C4-2B (cell line): Measurements from ENCODE around the gene SMIM35.

ENCODE experiments used
- H3K27ac ChIP-seq: fragments of 450-650 bp; 2 replicates; pipeline ENCODE4 v1.5.1; 2017
- CTCF ChIP-seq: fragments of 450-650 bp; conservative IDR thresholded peaks from 2 replicates; pipeline ENCODE4 v1.5.1; 2017; ENCODE audit warnings: mild to moderate bottlenecking
- ZFX ChIP-seq: fragments of 450-650 bp; IDR thresholded peaks from 2 replicates; pipeline ENCODE4 v1.6.1; 2017

The SMIM35 gene

GRCh38 chr11:118054712-118055640 lies 31.8 kb downstream of the SMIM35 start:
- TF ChIP-seq ZFX (no peak), CTCF (no peak)
- H3K27ac ChIP-seq: no peak overlapping the region

GRCh38 chr11:118052581-118053206 lies 34.1 kb downstream of the SMIM35 start:
- no peak for TF ChIP-seq CTCF
- no peak for TF ChIP-seq ZFX
- no peak overlapping the region for H3K27ac ChIP-seq

- no peak for TF ChIP-seq ZFX
- no peak for TF ChIP-seq CTCF
- no peak overlapping the region for H3K27ac ChIP-seq
These were observed 34.9 kb downstream of the SMIM35 start for GRCh38 chr11:118051611-118052461.

GRCh38 chr11:118051136-118051610 lies 35.6 kb downstream of the SMIM35 start:
- TF ChIP-seq ZFX (no peak), CTCF (no peak)
- H3K27ac ChIP-seq: no peak overlapping the region

- H3K27ac ChIP-seq: no peak overlapping the region
- TF ChIP-seq ZFX: no peak
- no peak for TF ChIP-seq CTCF
These were observed 36.4 kb downstream of the SMIM35 start for GRCh38 chr11:118050208-118050891.

- no peak overlapping the region for H3K27ac ChIP-seq
- TF ChIP-seq ZFX (no peak), CTCF (no peak)
These were observed 37.0 kb downstream of the SMIM35 start for GRCh38 chr11:118049771-118050170.
